Measurements from ENCODE around the gene SUN5. TPM values are rescaled to one million over a fixed set of nuclear protein-coding genes. Genes with fewer than 3 reads are reported as not detected.

SUN5 gene
- total RNA-seq, 6 experiments from 2014 or later, result not detected

GRCh38 chr20:33008336-33009213 is 4.3 kb upstream of the SUN5 start:
- no peaks in the 10 kb centered on the region for H3K36me3 ChIP-seq
- no peak overlapping the region for H3K4me3 ChIP-seq
- ATAC-seq, result no peak
- WGBS (ENCODE audit: insufficient coverage, low coverage, low lambda C conversion rate, missing lambda C conversion rate), result 84% methylated on average over 9 of the region's 23 CpGs
- H3K27ac ChIP-seq, result no peak overlapping the region
- TF ChIP-seq, protein P1, sequence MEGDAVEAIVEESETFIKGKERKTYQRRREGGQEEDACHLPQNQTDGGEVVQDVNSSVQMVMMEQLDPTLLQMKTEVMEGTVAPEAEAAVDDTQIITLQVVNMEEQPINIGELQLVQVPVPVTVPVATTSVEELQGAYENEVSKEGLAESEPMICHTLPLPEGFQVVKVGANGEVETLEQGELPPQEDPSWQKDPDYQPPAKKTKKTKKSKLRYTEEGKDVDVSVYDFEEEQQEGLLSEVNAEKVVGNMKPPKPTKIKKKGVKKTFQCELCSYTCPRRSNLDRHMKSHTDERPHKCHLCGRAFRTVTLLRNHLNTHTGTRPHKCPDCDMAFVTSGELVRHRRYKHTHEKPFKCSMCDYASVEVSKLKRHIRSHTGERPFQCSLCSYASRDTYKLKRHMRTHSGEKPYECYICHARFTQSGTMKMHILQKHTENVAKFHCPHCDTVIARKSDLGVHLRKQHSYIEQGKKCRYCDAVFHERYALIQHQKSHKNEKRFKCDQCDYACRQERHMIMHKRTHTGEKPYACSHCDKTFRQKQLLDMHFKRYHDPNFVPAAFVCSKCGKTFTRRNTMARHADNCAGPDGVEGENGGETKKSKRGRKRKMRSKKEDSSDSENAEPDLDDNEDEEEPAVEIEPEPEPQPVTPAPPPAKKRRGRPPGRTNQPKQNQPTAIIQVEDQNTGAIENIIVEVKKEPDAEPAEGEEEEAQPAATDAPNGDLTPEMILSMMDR (IDR thresholded peaks at IDR 0.05), result no peak
- TF ChIP-seq POLR2A (IDR thresholded peaks at IDR 0.05), result no peak
- no peaks in the 10 kb centered on the region for H3K27me3 ChIP-seq
- no peaks in the 10 kb centered on the region for H3K9me3 ChIP-seq
- H3K4me1 ChIP-seq, result peaks cover 0 to 8% (median 0%) of the 10 kb centered on the region in 4 donors
- no peak for DNase-seq
- intact Hi-C loops (cut with DNase I), result no loop called here

- no peak for TF ChIP-seq POLR2A (IDR thresholded peaks at IDR 0.05)
- DNase-seq, result peak; percentile 64 to 86 (median 84)
- Histone ChIP-seq H3K36me3 (no peaks in the 10 kb centered on the region), H3K9me3 (no peaks in the 10 kb centered on the region), H3K27ac (no peak within 1 kb of the TSS), H3K27me3 (no peaks in the 10 kb centered on the region), H3K4me3 (no peak within 1 kb of the TSS), H3K4me1 (peaks cover 0 to 8% (median 0%) of the 10 kb centered on the region in 4 donors)
- 40% methylated on average over 2 of the region's 11 CpGs for WGBS (ENCODE audit: insufficient coverage, low coverage, low lambda C conversion rate, missing lambda C conversion rate)
- intact Hi-C loops (cut with DNase I), result no loop called here
- ATAC-seq, result peak; percentile 86 to 96 (median 94)
Observed at GRCh38 chr20:33007376-33008335, 3.4 kb upstream of the SUN5 start, which contains the start of gene BPIFB2. BPIFB2 (plus strand) TSS chr20:33007704; CDS start chr20:33008575, 871 bp downstream.

- no peak overlapping the region for H3K4me3 ChIP-seq
- WGBS (ENCODE audit: insufficient coverage, low coverage, low lambda C conversion rate, missing lambda C conversion rate), result 78% methylated on average over 7 of the region's 8 CpGs
- no peak for DNase-seq
- TF ChIP-seq, protein P1 (IDR thresholded peaks at IDR 0.05), result no peak
- TF ChIP-seq POLR2A (IDR thresholded peaks at IDR 0.05), result no peak
- ATAC-seq, result peak in 1 of 4 donors; percentile 3
- H3K4me1 ChIP-seq, result peaks cover 0 to 8% (median 0%) of the 10 kb centered on the region in 4 donors
- H3K9me3 ChIP-seq, result no peaks in the 10 kb centered on the region
- no peaks in the 10 kb centered on the region for H3K27me3 ChIP-seq
- no peak overlapping the region for H3K27ac ChIP-seq
- H3K36me3 ChIP-seq, result no peaks in the 10 kb centered on the region
- intact Hi-C loops (cut with DNase I), result no loop called here
Observed at GRCh38 chr20:33006776-33007375, 2.6 kb upstream of the SUN5 start.

DNA sequence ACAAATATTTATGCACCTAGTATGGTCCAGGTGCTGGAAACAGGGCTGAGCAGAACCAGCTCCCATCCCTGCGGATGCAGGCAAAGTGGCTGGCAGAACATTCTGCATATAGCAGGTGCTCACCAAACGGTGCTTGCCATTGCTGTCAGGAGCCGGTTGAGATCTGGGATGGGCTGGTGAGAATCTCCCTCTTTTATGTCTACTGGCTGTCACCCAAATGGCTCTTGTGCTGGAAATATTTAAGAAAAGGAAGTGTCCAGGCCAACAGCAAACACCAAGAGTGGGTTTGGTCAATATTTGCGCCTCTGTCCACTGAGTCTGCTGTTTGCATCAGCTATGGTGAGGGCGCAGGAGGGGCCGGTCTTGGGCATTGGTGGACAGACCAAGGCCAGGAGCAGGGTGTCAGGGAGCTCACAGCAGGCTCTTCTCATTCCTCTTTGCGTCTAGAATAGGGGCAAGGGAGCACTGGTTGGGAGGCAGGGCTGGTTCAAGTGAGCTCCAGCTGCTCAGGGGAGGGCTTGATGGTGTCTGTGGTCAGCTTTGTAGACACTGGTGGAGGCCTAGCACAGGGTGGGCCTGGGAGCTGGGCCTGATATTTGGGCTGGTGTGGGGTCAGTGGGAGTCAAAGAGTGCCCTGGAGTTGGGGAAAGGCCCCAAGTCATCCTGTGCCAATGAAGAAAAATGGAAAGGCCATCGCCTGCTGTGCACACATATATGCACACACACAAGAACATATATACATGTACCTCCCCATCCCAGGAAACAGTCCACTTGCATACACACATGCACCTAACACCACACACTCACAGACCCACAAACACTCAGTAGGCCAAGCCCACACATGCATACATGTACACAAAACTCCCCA is 1.9 kb upstream of the SUN5 start:
- no peak overlapping the region for H3K4me3 ChIP-seq
- H3K9me3 ChIP-seq, result no peaks in the 10 kb centered on the region
- no peak for TF ChIP-seq POLR2A (IDR thresholded peaks at IDR 0.05)
- no peaks in the 10 kb centered on the region for H3K27me3 ChIP-seq
- no peak overlapping the region for H3K27ac ChIP-seq
- intact Hi-C loops (cut with DNase I), result no loop called here
- DNase-seq (no peak), ATAC-seq (no peak)
- peaks cover 0 to 8% (median 0%) of the 10 kb centered on the region in 4 donors for H3K4me1 ChIP-seq
- WGBS (ENCODE audit: insufficient coverage, low coverage, low lambda C conversion rate, missing lambda C conversion rate), result 100% methylated on average over 1 of the region's 8 CpGs
- H3K36me3 ChIP-seq, result no peaks in the 10 kb centered on the region
